ENCODE data around the gene UBASH3A. TPM values are rescaled to one million over a fixed set of nuclear protein-coding genes. Genes with fewer than 3 reads are reported as not detected.

The UBASH3A gene
- total RNA-seq, 1 donor from 2014 or later, result not detected

DNA sequence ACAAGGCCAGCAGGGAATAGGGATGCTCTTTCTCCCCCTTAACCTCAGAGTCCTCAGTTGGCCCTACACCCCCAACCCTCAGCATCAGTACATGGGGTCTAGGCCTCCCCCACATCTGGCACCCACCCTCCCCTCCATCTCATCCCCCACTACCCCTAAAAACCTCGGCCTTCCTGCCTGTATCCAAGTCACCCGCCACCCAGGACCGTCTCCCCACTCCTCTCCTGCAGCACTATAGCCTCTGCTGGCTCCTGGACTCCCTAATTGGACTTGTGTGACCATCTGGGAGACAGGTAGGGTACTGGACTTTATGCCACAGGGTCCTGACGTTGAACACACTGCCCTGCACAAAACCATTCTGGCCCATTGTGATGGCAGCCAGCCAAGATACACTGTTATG is 86.3 kb downstream of the UBASH3A start:
- no peaks in the 10 kb centered on the region for H3K36me3 ChIP-seq

DNA sequence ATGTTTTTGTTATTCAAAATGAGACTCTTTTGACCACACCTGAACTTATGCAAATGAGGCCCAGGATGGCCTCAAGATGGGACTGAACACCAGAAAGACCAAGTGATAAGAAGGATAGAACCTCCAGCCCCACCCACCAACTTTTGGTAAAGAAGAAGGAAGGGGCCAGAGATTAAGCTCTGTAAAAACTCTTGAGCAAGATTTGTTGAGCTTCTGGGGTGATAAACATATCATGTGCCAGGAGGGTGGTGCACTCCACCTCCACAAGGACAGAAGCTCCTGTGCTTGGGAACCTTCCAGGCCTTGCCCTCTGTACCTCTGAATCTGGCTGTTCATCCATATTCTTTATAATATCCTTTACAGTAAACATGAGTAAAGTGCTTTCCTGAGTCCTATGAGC is 87.0 kb downstream of the UBASH3A start:
- Mint-ChIP-seq H3K36me3 (no peaks in the 10 kb centered on the region), H3K4me3 (no peak overlapping the region), H3K4me1 (peaks cover 3% of the 10 kb centered on the region), H3K27me3 (ENCODE audit: insufficient read depth, low read depth) (peaks cover 4% of the 10 kb centered on the region), H3K27ac (no peak overlapping the region), H3K9me3 (no peaks in the 10 kb centered on the region)
- H3K27ac ChIP-seq, result no peak overlapping the region
- no peaks in the 10 kb centered on the region for H4K20me1 ChIP-seq (ENCODE audit: low read depth)
- H2AFZ ChIP-seq (replicated peaks), result no peak overlapping the region
- H3K4me2 ChIP-seq, result no peak overlapping the region
- no peak overlapping the region for H3K4me3 ChIP-seq
- H3K27me3 ChIP-seq, result peaks cover 11% of the 10 kb centered on the region
- H3K4me1 ChIP-seq, result no peaks in the 10 kb centered on the region
- H3F3A ChIP-seq (ENCODE audit: low read depth), result no peaks in the 10 kb centered on the region
- H3K9me3 ChIP-seq (ENCODE audit: low read depth), result no peaks in the 10 kb centered on the region
- H3K36me3 ChIP-seq, result no peaks in the 10 kb centered on the region
- H3K79me2 ChIP-seq (ENCODE audit: low read depth), result no peaks in the 10 kb centered on the region
- H3K9ac ChIP-seq, result no peak overlapping the region
- no peak for DNase-seq (ENCODE audit: low spot score)
- TF ChIP-seq EZH2phosphoT487 (IDR thresholded peaks at IDR 0.05) (no peak), EZH2 (IDR thresholded peaks at IDR 0.05) (no peak)
- TF ChIP-seq, protein P1, sequence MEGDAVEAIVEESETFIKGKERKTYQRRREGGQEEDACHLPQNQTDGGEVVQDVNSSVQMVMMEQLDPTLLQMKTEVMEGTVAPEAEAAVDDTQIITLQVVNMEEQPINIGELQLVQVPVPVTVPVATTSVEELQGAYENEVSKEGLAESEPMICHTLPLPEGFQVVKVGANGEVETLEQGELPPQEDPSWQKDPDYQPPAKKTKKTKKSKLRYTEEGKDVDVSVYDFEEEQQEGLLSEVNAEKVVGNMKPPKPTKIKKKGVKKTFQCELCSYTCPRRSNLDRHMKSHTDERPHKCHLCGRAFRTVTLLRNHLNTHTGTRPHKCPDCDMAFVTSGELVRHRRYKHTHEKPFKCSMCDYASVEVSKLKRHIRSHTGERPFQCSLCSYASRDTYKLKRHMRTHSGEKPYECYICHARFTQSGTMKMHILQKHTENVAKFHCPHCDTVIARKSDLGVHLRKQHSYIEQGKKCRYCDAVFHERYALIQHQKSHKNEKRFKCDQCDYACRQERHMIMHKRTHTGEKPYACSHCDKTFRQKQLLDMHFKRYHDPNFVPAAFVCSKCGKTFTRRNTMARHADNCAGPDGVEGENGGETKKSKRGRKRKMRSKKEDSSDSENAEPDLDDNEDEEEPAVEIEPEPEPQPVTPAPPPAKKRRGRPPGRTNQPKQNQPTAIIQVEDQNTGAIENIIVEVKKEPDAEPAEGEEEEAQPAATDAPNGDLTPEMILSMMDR (IDR thresholded peaks at IDR 0.05), result no peak

More for the DNA sequence above, 86.3 kb downstream of the UBASH3A start:
- H3K4me1 ChIP-seq, result no peaks in the 10 kb centered on the region
- H3K4me3 ChIP-seq, result no peak overlapping the region
- no peaks in the 10 kb centered on the region for H3F3A ChIP-seq (ENCODE audit: low read depth)
- no peak overlapping the region for H3K27ac ChIP-seq
- no peak for DNase-seq (ENCODE audit: low spot score)
- no peak for TF ChIP-seq EZH2 (IDR thresholded peaks at IDR 0.05)
- TF ChIP-seq EZH2phosphoT487 (IDR thresholded peaks at IDR 0.05), result no peak
- TF ChIP-seq, protein P1 (IDR thresholded peaks at IDR 0.05), result no peak
- H4K20me1 ChIP-seq (ENCODE audit: low read depth), result no peaks in the 10 kb centered on the region
- Mint-ChIP-seq H3K36me3 (no peaks in the 10 kb centered on the region), H3K27me3 (ENCODE audit: insufficient read depth, low read depth) (peaks cover 3% of the 10 kb centered on the region), H3K9me3 (no peaks in the 10 kb centered on the region), H3K4me3 (no peak overlapping the region), H3K27ac (no peak overlapping the region), H3K4me1 (no peaks in the 10 kb centered on the region)
- H3K27me3 ChIP-seq, result peaks cover 4% of the 10 kb centered on the region
- no peak overlapping the region for H3K9ac ChIP-seq
- no peak overlapping the region for H3K4me2 ChIP-seq
- H2AFZ ChIP-seq (replicated peaks), result no peak overlapping the region
- H3K79me2 ChIP-seq (ENCODE audit: low read depth), result no peaks in the 10 kb centered on the region
- H3K9me3 ChIP-seq (ENCODE audit: low read depth), result no peaks in the 10 kb centered on the region

DNA sequence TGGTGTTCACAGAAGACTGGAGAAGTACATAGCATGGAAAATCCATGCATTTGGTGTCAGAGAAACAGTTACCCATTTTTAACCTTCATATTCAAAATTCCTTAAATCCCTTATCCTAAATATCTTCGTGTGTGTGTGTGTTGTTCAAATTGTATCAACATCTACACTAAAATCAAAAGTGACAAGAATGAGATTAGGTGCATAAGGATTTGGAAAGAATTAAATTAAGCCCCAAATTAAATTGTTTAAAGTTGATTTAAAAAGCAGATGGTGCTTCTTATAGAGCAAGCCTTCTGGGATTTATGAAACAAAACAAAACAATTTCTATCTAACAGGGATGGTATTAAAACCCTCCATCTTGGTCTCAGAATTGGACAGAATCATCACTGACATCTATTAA is 87.6 kb downstream of the UBASH3A start:
- Mint-ChIP-seq H3K27me3 (ENCODE audit: insufficient read depth, low read depth) (peaks cover 4% of the 10 kb centered on the region), H3K4me1 (peaks cover 6% of the 10 kb centered on the region), H3K9me3 (no peaks in the 10 kb centered on the region), H3K4me3 (no peak overlapping the region), H3K27ac (no peak overlapping the region), H3K36me3 (no peaks in the 10 kb centered on the region)
- Histone ChIP-seq H2AFZ (replicated peaks) (no peak overlapping the region), H3F3A (ENCODE audit: low read depth) (no peaks in the 10 kb centered on the region), H3K79me2 (ENCODE audit: low read depth) (no peaks in the 10 kb centered on the region), H3K4me3 (no peak overlapping the region), H3K27ac (no peak overlapping the region), H3K27me3 (peaks cover 11% of the 10 kb centered on the region), H3K4me2 (no peak overlapping the region), H4K20me1 (ENCODE audit: low read depth) (no peaks in the 10 kb centered on the region), H3K9ac (no peak overlapping the region), H3K36me3 (no peaks in the 10 kb centered on the region), H3K9me3 (ENCODE audit: low read depth) (no peaks in the 10 kb centered on the region), H3K4me1 (no peaks in the 10 kb centered on the region)
- DNase-seq (ENCODE audit: low spot score), result no peak
- TF ChIP-seq EZH2 (IDR thresholded peaks at IDR 0.05) (no peak), EZH2phosphoT487 (IDR thresholded peaks at IDR 0.05) (no peak)
- TF ChIP-seq, protein P1 (IDR thresholded peaks at IDR 0.05), result no peak
